Measurements from ENCODE around the gene TLR1.

GRCh38 chr4:38784141-38784540 lies 20.4 kb downstream of the TLR1 start:
- TF ChIP-seq, protein P1, sequence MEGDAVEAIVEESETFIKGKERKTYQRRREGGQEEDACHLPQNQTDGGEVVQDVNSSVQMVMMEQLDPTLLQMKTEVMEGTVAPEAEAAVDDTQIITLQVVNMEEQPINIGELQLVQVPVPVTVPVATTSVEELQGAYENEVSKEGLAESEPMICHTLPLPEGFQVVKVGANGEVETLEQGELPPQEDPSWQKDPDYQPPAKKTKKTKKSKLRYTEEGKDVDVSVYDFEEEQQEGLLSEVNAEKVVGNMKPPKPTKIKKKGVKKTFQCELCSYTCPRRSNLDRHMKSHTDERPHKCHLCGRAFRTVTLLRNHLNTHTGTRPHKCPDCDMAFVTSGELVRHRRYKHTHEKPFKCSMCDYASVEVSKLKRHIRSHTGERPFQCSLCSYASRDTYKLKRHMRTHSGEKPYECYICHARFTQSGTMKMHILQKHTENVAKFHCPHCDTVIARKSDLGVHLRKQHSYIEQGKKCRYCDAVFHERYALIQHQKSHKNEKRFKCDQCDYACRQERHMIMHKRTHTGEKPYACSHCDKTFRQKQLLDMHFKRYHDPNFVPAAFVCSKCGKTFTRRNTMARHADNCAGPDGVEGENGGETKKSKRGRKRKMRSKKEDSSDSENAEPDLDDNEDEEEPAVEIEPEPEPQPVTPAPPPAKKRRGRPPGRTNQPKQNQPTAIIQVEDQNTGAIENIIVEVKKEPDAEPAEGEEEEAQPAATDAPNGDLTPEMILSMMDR (IDR thresholded peaks at IDR 0.05): no peak
- TF ChIP-seq EP300 (IDR thresholded peaks at IDR 0.05): no peak
